PC-9 (cell line): ENCODE measurements around the gene IL16. TPM values are rescaled to one million over a fixed set of nuclear protein-coding genes. Genes with fewer than 3 reads are reported as not detected.

Source experiments
- BruUV-seq: library from RNA; stranded (reverse); fragments of 400-500 nt; replicated peaks from 2 replicates; lab custom pipeline; 2021; lab: Mats Ljungman, UMichigan
- CTCF ChIA-PET: fragments of 300-600 bp; sonication (Branson Sonifier 250); formaldehyde crosslinking; loops from one replicate; lab custom pipeline; 2022; ENCODE audit warnings: antibody characterized with exemption; lab: Charles Lee
- POLR2A ChIA-PET: fragments of 300-600 bp; sonication (Branson Sonifier 250); formaldehyde crosslinking; loops from one replicate; lab custom pipeline; 2022; ENCODE audit warnings: antibody characterized with exemption; ENCODE audit not compliant: unreplicated experiment; lab: Charles Lee
- DNase-seq, 2 experiments: peaks; one replicate each; pipeline versions ENCODE4 v3.0.0 to v3.0.0-alpha.2; 2015 to 2022; ENCODE audit warnings: mixed read lengths in 1 of 2
- H2AFZ ChIP-seq: fragments of 200-600 bp; sonication (generic); 2 replicates; pipeline ENCODE4 v1.8.1; 2017; ENCODE audit warnings: antibody characterized with exemption
- H3F3A ChIP-seq: fragments of 200-600 bp; sonication (generic); 2 replicates; pipeline ENCODE4 v1.8.1; 2017; ENCODE audit warnings: antibody characterized with exemption, mild to moderate bottlenecking, low read depth; ENCODE audit not compliant: insufficient read depth
- H3K27ac ChIP-seq: fragments of 200-600 bp; sonication (generic); 2 replicates; pipeline ENCODE4 v1.6.1; 2016; ENCODE audit warnings: mixed run types
- H3K27me3 ChIP-seq: fragments of 200-600 bp; sonication (generic); 2 replicates; pipeline ENCODE4 v1.6.1; 2016; ENCODE audit warnings: low read depth, mixed run types; ENCODE audit not compliant: insufficient read depth
- H3K36me3 ChIP-seq: fragments of 200-600 bp; sonication (generic); 2 replicates; pipeline ENCODE4 v1.6.1; 2016; ENCODE audit warnings: low read depth, mixed run types
- H3K4me1 ChIP-seq: fragments of 200-600 bp; sonication (generic); replicated peaks from 2 replicates; pipeline ENCODE4 v1.6.1; 2016; ENCODE audit warnings: mixed run types; ENCODE audit not compliant: insufficient read depth
- H3K4me2 ChIP-seq: fragments of 200-600 bp; sonication (generic); 2 replicates; pipeline ENCODE4 v1.6.1; 2017; ENCODE audit warnings: mixed run types
- H3K4me3 ChIP-seq: fragments of 200-600 bp; sonication (generic); 2 replicates; pipeline ENCODE4 v1.6.1; 2016; ENCODE audit warnings: mixed run types
- H3K79me2 ChIP-seq: fragments of 200-600 bp; sonication (generic); 2 replicates; pipeline ENCODE4 v1.6.1; 2017; ENCODE audit warnings: low read depth, mixed run types
- H3K9me2 ChIP-seq: fragments of 200-600 bp; sonication (generic); 2 replicates; pipeline ENCODE4 v1.8.1; 2017; ENCODE audit warnings: mild to moderate bottlenecking; ENCODE audit not compliant: insufficient read depth
- H3K9me3 ChIP-seq: fragments of 200-600 bp; sonication (generic); 2 replicates; pipeline ENCODE4 v1.8.1; 2016; ENCODE audit warnings: low read depth; ENCODE audit not compliant: insufficient read depth
- H4K20me1 ChIP-seq: fragments of 200-600 bp; sonication (generic); 2 replicates; pipeline ENCODE4 v1.8.1; 2017; ENCODE audit not compliant: insufficient read depth
- EZH2 ChIP-seq: fragments of 200-600 bp; sonication (generic); IDR thresholded peaks from 2 replicates; pipeline ENCODE4 v1.8.0; 2017; ENCODE audit warnings: antibody characterized with exemption, low read depth
- intact Hi-C: fragments of 100-400 bp; cut with micrococcal nuclease; formaldehyde crosslinking; loops from one replicate; pipeline ENCODE4 v1.10.0; 2022; ENCODE audit not compliant: unreplicated experiment
- total RNA-seq: library from RNA; stranded (reverse); gene quantifications from 2 replicates; pipeline ENCODE4 v1.2.3, GENCODE V29; 2021
- TF ChIP-seq, protein P1 (sequence below): fragments of 200-600 bp; sonication (generic); conservative IDR thresholded peaks from 2 replicates; pipeline ENCODE4 v1.6.1; 2017; ENCODE audit warnings: mixed run types, antibody characterized with exemption, mild to moderate bottlenecking, moderate library complexity

Gene IL16
- total RNA-seq, 1 experiment from 2014 or later = 0.50 TPM

DNA sequence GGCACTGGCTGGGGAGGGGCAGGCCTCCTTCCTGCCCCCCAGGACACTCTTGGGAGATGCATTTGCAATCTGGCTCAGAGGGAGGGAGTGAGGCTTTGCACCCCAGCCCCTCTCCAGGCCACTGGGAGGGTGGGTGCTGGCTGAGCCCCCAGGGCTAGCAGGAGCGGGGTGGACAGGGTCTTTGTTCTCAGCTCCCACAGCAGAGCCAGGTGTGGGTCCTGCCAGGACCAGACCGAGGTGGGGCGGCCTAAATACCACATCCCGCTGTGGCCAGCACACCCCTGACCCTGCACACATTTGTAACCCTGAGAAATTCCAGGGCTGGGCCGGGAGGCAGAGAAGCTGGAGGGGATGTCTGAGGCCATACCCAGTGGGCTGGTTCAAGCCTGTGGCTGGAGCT, 86.2 kb downstream of the IL16 start:
- CTCF ChIA-PET = interaction anchor here (0.6 kb wide), 1 partner anchor 33 kb away, joined by 3 read pairs; no protein-coding TSS in a partner anchor
- POLR2A ChIA-PET = no interaction called here
- intact Hi-C loops = no loop called here
- Histone ChIP-seq H3K79me2 (no peaks in the 10 kb centered on the region), H3K27ac (no peak overlapping the region), H3K27me3 (peaks cover 59% of the 10 kb centered on the region), H3K4me1 (no peaks in the 10 kb centered on the region), H3F3A (no peaks in the 10 kb centered on the region), H3K9me2 (no peaks in the 10 kb centered on the region), H3K4me3 (no peak overlapping the region), H2AFZ (no peak overlapping the region), H3K4me2 (no peak overlapping the region), H4K20me1 (no peaks in the 10 kb centered on the region), H3K9me3 (no peaks in the 10 kb centered on the region), H3K36me3 (no peaks in the 10 kb centered on the region)
- BruUV-seq = no TSS peak
- no peak for DNase-seq
- no peak for TF ChIP-seq EZH2
- TF ChIP-seq, protein P1, sequence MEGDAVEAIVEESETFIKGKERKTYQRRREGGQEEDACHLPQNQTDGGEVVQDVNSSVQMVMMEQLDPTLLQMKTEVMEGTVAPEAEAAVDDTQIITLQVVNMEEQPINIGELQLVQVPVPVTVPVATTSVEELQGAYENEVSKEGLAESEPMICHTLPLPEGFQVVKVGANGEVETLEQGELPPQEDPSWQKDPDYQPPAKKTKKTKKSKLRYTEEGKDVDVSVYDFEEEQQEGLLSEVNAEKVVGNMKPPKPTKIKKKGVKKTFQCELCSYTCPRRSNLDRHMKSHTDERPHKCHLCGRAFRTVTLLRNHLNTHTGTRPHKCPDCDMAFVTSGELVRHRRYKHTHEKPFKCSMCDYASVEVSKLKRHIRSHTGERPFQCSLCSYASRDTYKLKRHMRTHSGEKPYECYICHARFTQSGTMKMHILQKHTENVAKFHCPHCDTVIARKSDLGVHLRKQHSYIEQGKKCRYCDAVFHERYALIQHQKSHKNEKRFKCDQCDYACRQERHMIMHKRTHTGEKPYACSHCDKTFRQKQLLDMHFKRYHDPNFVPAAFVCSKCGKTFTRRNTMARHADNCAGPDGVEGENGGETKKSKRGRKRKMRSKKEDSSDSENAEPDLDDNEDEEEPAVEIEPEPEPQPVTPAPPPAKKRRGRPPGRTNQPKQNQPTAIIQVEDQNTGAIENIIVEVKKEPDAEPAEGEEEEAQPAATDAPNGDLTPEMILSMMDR = no peak

GRCh38 chr15:81284256-81285031, 87.8 kb downstream of the IL16 start:
- Histone ChIP-seq H3K9me2 (no peaks in the 10 kb centered on the region), H3F3A (no peaks in the 10 kb centered on the region), H3K4me2 (no peak overlapping the region), H3K9me3 (no peaks in the 10 kb centered on the region), H3K27me3 (peaks cover 51% of the 10 kb centered on the region; the same call in 1 of the 2 replicates), H3K27ac (no peak overlapping the region), H3K4me3 (no peak overlapping the region), H3K36me3 (no peaks in the 10 kb centered on the region), H3K4me1 (no peaks in the 10 kb centered on the region), H3K79me2 (no peaks in the 10 kb centered on the region), H2AFZ (no peak overlapping the region), H4K20me1 (no peaks in the 10 kb centered on the region)
- TF ChIP-seq EZH2 = no peak
- TF ChIP-seq, protein P1 = no peak
- no peak for DNase-seq
- ChIA-PET CTCF (no interaction called here), POLR2A (no interaction called here)
- intact Hi-C loops = no loop called here
- no TSS peak for BruUV-seq

GRCh38 chr15:81285461-81285860, 88.8 kb downstream of the IL16 start:
- Histone ChIP-seq H3K36me3 (no peaks in the 10 kb centered on the region), H3K79me2 (no peaks in the 10 kb centered on the region), H3K4me1 (no peaks in the 10 kb centered on the region), H4K20me1 (no peaks in the 10 kb centered on the region), H2AFZ (no peak overlapping the region), H3K27ac (no peak overlapping the region), H3K9me2 (no peaks in the 10 kb centered on the region), H3K9me3 (no peaks in the 10 kb centered on the region), H3K4me3 (no peak overlapping the region), H3K27me3 (peaks cover 44% of the 10 kb centered on the region; the same call in 1 of the 2 replicates), H3F3A (no peaks in the 10 kb centered on the region), H3K4me2 (no peak overlapping the region)
- ChIA-PET CTCF (no interaction called here), POLR2A (no interaction called here)
- intact Hi-C loops = no loop called here
- TF ChIP-seq, protein P1 = no peak
- TF ChIP-seq EZH2 = no peak
- no TSS peak for BruUV-seq
- no peak for DNase-seq
